ENCODE measurements around the gene TSPAN5. TPM values are rescaled to one million over a fixed set of nuclear protein-coding genes. Genes with fewer than 3 reads are reported as not detected.

The TSPAN5 gene
- total RNA-seq, 5 donors from 2014 or later (not counting 1 experiment from before 2014, with no cell fraction given), result 9.6 to 12.4 (median 10.3) TPM

DNA sequence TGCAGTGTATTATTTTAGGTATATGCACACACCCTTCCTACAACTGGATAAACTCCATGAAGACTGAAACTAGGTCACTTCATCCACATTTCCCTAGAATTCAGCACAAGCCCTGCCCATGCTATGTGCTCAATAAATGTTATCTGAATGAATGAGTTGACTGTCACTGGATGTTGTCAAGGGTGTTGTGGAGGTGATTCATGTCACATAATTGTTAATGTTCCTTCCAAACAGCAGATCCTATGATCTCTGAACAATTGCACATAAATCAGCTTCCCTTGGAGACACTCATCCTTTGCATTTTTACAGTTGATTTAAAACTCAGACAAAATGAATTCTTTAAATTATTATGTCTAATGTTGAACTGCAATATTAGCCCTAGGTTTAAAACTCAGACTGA lies 154.7 kb downstream of the TSPAN5 start:
- Histone ChIP-seq H3K4me1 (ENCODE audit: control insufficient read depth in 1 of 2, extremely low read depth in 1 of 2, insufficient read depth in 2 of 2, low read length in 2 of 2) (peaks cover 0 to 5% of the 10 kb centered on the region in 2 experiments), H3K27ac (ENCODE audit: low read length) (no peak overlapping the region), H3K4me3 (ENCODE audit: control insufficient read depth in 1 of 2, extremely low read depth in 1 of 2, low read length in 1 of 2) (no peak overlapping the region), H3K9me3 (no peaks in the 10 kb centered on the region), H3K36me3 (ENCODE audit: control insufficient read depth in 2 of 2, extremely low read depth in 1 of 2, insufficient read depth in 1 of 2, low read length in 1 of 2) (no peaks in the 10 kb centered on the region), H3K27me3 (replicated peaks in 1 of 2; ENCODE audit: control insufficient read depth in 2 of 2, extremely low read depth in 1 of 2, insufficient read depth in 2 of 2, low read length in 1 of 2) (no peaks in the 10 kb centered on the region)
- Mint-ChIP-seq H3K4me3 (no peak overlapping the region), H3K27ac (no peak overlapping the region), H3K27me3 (no peaks in the 10 kb centered on the region), H3K9me3 (no peaks in the 10 kb centered on the region), H3K36me3 (peaks cover 35% of the 10 kb centered on the region), H3K4me1 (peaks cover 2 to 9% (median 3%) of the 10 kb centered on the region in 3 donors)
- ATAC-seq (replicated peaks in 1 of 4) (no peak), DNase-seq (no peak)
- POLR2A ChIA-PET, result no interaction called here
- CTCF ChIA-PET, result no interaction called here

DNA sequence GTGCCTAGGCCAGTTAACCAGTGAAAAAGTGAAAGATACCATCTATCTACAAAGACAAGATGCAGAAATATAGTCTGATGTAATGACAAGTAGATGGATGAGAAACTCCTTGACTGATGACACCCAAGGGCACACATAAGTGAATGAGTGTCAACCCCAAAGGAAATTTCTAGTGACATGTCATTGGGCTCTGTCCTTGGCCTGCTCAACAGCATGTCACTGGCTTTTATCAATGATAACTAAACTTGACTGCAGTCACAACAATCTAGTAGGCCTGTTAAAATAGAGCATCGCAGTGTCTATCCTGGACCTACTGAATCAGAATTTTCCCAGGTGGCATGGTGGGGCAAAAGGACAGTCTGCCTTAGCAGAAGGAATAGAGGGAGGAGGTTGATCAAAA lies 155.8 kb downstream of the TSPAN5 start:
- Histone ChIP-seq H3K9me3 (no peaks in the 10 kb centered on the region), H3K36me3 (ENCODE audit: control insufficient read depth in 2 of 2, extremely low read depth in 1 of 2, insufficient read depth in 1 of 2, low read length in 1 of 2) (no peaks in the 10 kb centered on the region), H3K27ac (ENCODE audit: low read length) (no peak overlapping the region), H3K4me1 (ENCODE audit: control insufficient read depth in 1 of 2, extremely low read depth in 1 of 2, insufficient read depth in 2 of 2, low read length in 2 of 2) (peaks cover 0 to 8% of the 10 kb centered on the region in 2 experiments), H3K27me3 (replicated peaks in 1 of 2; ENCODE audit: control insufficient read depth in 2 of 2, extremely low read depth in 1 of 2, insufficient read depth in 2 of 2, low read length in 1 of 2) (no peaks in the 10 kb centered on the region), H3K4me3 (ENCODE audit: control insufficient read depth in 1 of 2, extremely low read depth in 1 of 2, low read length in 1 of 2) (no peak overlapping the region)
- WGBS (ENCODE audit: insufficient coverage), result 100% methylated on average over 1 of the region's 1 CpG
- Mint-ChIP-seq H3K4me1 (peaks cover 3 to 14% (median 6%) of the 10 kb centered on the region in 3 donors), H3K27me3 (no peaks in the 10 kb centered on the region), H3K36me3 (peaks cover 36% of the 10 kb centered on the region), H3K9me3 (no peaks in the 10 kb centered on the region), H3K4me3 (no peak overlapping the region), H3K27ac (no peak overlapping the region)
- POLR2A ChIA-PET, result no interaction called here
- CTCF ChIA-PET, result no interaction called here
- no peak for DNase-seq
- no peak for ATAC-seq (replicated peaks in 1 of 4)

GRCh38 chr4:98502031-98502430 lies 156.4 kb downstream of the TSPAN5 start:
- H3K4me3 ChIP-seq (ENCODE audit: control insufficient read depth in 1 of 2, extremely low read depth in 1 of 2, low read length in 1 of 2), result no peak overlapping the region
- Mint-ChIP-seq H3K27ac (no peak overlapping the region), H3K27me3 (no peaks in the 10 kb centered on the region), H3K36me3 (peaks cover 38% of the 10 kb centered on the region), H3K4me1 (peaks cover 3 to 16% (median 6%) of the 10 kb centered on the region in 3 donors), H3K9me3 (no peaks in the 10 kb centered on the region), H3K4me3 (no peak overlapping the region)
- peaks cover 0 to 8% of the 10 kb centered on the region in 2 experiments for H3K4me1 ChIP-seq (ENCODE audit: control insufficient read depth in 1 of 2, extremely low read depth in 1 of 2, insufficient read depth in 2 of 2, low read length in 2 of 2)
- no peaks in the 10 kb centered on the region for H3K9me3 ChIP-seq
- POLR2A ChIA-PET, result no interaction called here
- WGBS (ENCODE audit: insufficient coverage), result 100% methylated on average over 2 of the region's 2 CpGs
- ATAC-seq (replicated peaks in 1 of 4), result no peak
- H3K27ac ChIP-seq (ENCODE audit: low read length), result no peak overlapping the region
- CTCF ChIA-PET, result no interaction called here
- H3K27me3 ChIP-seq (replicated peaks in 1 of 2; ENCODE audit: control insufficient read depth in 2 of 2, extremely low read depth in 1 of 2, insufficient read depth in 2 of 2, low read length in 1 of 2), result no peaks in the 10 kb centered on the region
- no peaks in the 10 kb centered on the region for H3K36me3 ChIP-seq (ENCODE audit: control insufficient read depth in 2 of 2, extremely low read depth in 1 of 2, insufficient read depth in 1 of 2, low read length in 1 of 2)
- DNase-seq, result no peak

GRCh38 chr4:98501383-98501782 lies 157.0 kb downstream of the TSPAN5 start:
- Mint-ChIP-seq H3K27me3 (no peaks in the 10 kb centered on the region), H3K4me3 (no peak overlapping the region), H3K36me3 (peaks cover 40% of the 10 kb centered on the region), H3K27ac (no peak overlapping the region), H3K4me1 (peaks cover 3 to 16% (median 6%) of the 10 kb centered on the region in 3 donors), H3K9me3 (no peaks in the 10 kb centered on the region)
- Histone ChIP-seq H3K4me3 (ENCODE audit: control insufficient read depth in 1 of 2, extremely low read depth in 1 of 2, low read length in 1 of 2) (no peak overlapping the region), H3K4me1 (ENCODE audit: control insufficient read depth in 1 of 2, extremely low read depth in 1 of 2, insufficient read depth in 2 of 2, low read length in 2 of 2) (peaks cover 0 to 8% of the 10 kb centered on the region in 2 experiments), H3K27me3 (replicated peaks in 1 of 2; ENCODE audit: control insufficient read depth in 2 of 2, extremely low read depth in 1 of 2, insufficient read depth in 2 of 2, low read length in 1 of 2) (no peaks in the 10 kb centered on the region), H3K27ac (ENCODE audit: low read length) (no peak overlapping the region), H3K36me3 (ENCODE audit: control insufficient read depth in 2 of 2, extremely low read depth in 1 of 2, insufficient read depth in 1 of 2, low read length in 1 of 2) (no peaks in the 10 kb centered on the region), H3K9me3 (no peaks in the 10 kb centered on the region)
- ChIA-PET CTCF (no interaction called here), POLR2A (no interaction called here)
- no peak for DNase-seq
- no peak for ATAC-seq (replicated peaks in 1 of 4)
- 100% methylated on average over 3 of the region's 3 CpGs for WGBS (ENCODE audit: insufficient coverage)

DNA sequence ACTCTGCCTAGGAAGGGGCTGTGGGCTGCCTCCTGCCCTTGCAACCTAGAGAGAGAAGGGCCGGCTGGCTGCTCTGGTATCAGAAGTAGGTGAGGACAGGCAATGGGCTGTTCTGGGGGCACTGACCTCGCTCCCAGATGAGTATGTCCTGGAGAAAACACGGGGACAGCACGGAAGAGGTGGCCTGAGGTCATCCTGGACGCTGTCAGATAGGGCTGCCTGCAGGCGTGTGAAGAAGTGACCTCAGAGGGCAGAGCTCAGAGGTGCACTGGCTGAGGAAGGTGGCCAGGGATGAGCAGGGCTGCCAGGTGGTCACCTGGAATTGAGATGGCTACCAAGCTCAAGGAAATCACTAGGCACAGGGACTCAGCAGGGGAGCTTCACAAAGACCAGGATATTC lies 159.6 kb downstream of the TSPAN5 start:
- Mint-ChIP-seq H3K4me1 (peaks cover 6 to 16% (median 8%) of the 10 kb centered on the region in 3 donors), H3K9me3 (no peaks in the 10 kb centered on the region), H3K4me3 (no peak overlapping the region), H3K36me3 (peaks cover 32% of the 10 kb centered on the region), H3K27me3 (no peaks in the 10 kb centered on the region), H3K27ac (no peak overlapping the region)
- H3K36me3 ChIP-seq (ENCODE audit: control insufficient read depth in 2 of 2, extremely low read depth in 1 of 2, insufficient read depth in 1 of 2, low read length in 1 of 2), result no peaks in the 10 kb centered on the region
- ChIA-PET POLR2A (no interaction called here), CTCF (interaction anchor here in 1 of 2 donors (0.6 to 0.7 kb wide), 2 partner anchors 27 to 1319 kb away, joined by 3 to 6 read pairs; no protein-coding TSS in a partner anchor)
- H3K27me3 ChIP-seq (replicated peaks in 1 of 2; ENCODE audit: control insufficient read depth in 2 of 2, extremely low read depth in 1 of 2, insufficient read depth in 2 of 2, low read length in 1 of 2), result no peaks in the 10 kb centered on the region
- H3K9me3 ChIP-seq, result no peaks in the 10 kb centered on the region
- H3K27ac ChIP-seq (ENCODE audit: low read length), result no peak overlapping the region
- ATAC-seq (replicated peaks in 1 of 4), result no peak
- no peak for DNase-seq
- 97% methylated on average over 5 of the region's 6 CpGs for WGBS (ENCODE audit: insufficient coverage)
- H3K4me3 ChIP-seq (ENCODE audit: control insufficient read depth in 1 of 2, extremely low read depth in 1 of 2, low read length in 1 of 2), result no peak overlapping the region
- peaks cover 0 to 8% of the 10 kb centered on the region in 2 experiments for H3K4me1 ChIP-seq (ENCODE audit: control insufficient read depth in 1 of 2, extremely low read depth in 1 of 2, insufficient read depth in 2 of 2, low read length in 2 of 2)

DNA sequence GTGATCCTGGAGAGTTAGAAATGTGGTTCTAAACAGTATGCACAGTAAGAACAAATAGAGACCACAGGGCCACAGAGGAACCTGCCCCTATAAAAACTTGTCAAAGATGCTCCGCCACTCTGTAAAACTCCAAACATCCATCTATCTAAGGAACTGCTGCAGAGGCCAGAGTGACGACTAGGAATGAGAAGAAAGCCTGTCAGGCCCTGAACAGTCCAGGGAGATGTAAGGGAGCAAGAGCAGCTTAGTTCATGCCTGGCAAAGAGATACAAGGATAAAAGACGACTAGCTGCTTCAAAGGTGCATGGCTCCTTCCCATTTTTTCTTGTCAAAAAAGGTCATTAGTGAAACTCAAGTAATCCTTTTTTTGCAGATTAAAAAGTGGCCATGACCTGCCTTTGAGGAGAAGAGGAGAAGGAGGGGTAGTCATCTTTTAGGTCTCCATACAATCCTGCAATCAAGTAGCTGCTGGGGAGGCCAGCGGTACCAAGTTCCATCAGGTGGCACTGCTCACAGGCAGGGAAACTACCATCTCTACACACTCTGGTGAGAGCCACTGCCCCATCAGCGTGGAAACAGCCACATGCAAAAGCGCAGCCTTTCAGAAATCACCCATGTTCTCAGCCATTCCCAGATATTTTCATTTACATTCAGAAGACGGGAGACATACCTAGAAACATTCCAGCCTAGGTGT lies 162.1 kb downstream of the TSPAN5 start:
- H3K36me3 Mint-ChIP-seq, result peaks cover 22% of the 10 kb centered on the region
- Histone ChIP-seq H3K36me3 (ENCODE audit: control insufficient read depth in 2 of 2, extremely low read depth in 1 of 2, insufficient read depth in 1 of 2, low read length in 1 of 2) (no peaks in the 10 kb centered on the region), H3K4me1 (ENCODE audit: control insufficient read depth in 1 of 2, extremely low read depth in 1 of 2, insufficient read depth in 2 of 2, low read length in 2 of 2) (peaks cover 0 to 8% of the 10 kb centered on the region in 2 experiments), H3K27ac (ENCODE audit: low read length) (no peak overlapping the region), H3K27me3 (replicated peaks in 1 of 2; ENCODE audit: control insufficient read depth in 2 of 2, extremely low read depth in 1 of 2, insufficient read depth in 2 of 2, low read length in 1 of 2) (no peaks in the 10 kb centered on the region), H3K9me3 (no peaks in the 10 kb centered on the region), H3K4me3 (ENCODE audit: control insufficient read depth in 1 of 2, extremely low read depth in 1 of 2, low read length in 1 of 2) (no peak overlapping the region)
- ChIA-PET CTCF (no interaction called here), POLR2A (no interaction called here)
- H3K27ac Mint-ChIP-seq, result no peak overlapping the region
- no peaks in the 10 kb centered on the region for H3K9me3 Mint-ChIP-seq
- ATAC-seq (replicated peaks in 1 of 4) (no peak), DNase-seq (no peak)
- no peaks in the 10 kb centered on the region for H3K27me3 Mint-ChIP-seq
- 94% methylated on average over 3 of the region's 7 CpGs for WGBS (ENCODE audit: insufficient coverage)
- H3K4me1 Mint-ChIP-seq, result peaks cover 8 to 10% (median 9%) of the 10 kb centered on the region in 3 donors
- H3K4me3 Mint-ChIP-seq, result no peak overlapping the region

Data from T-cell (primary cell).